ENCODE results near the gene PLEKHJ1.

PLEKHJ1 gene

GRCh38 chr19:2249880-2250765, 14.0 kb upstream of the PLEKHJ1 start:
- DNase-seq (ENCODE audit: low read depth in 4 of 4, low spot score in 1 of 4) = no peak

- DNase-seq (ENCODE audit: low read depth in 4 of 4, low spot score in 1 of 4) = no peak
These were observed 13.1 kb upstream of the PLEKHJ1 start, which contains the start of gene AMH for GRCh38 chr19:2249010-2249866. Gene AMH, plus strand, starts transcription at chr19:2249323. Its CDS starts 10 bp downstream, at chr19:2249333.

GRCh38 chr19:2248136-2249009, 12.2 kb upstream of the PLEKHJ1 start:
- DNase-seq (ENCODE audit: low read depth in 4 of 4, low spot score in 1 of 4) = no peak

- no peak for DNase-seq (ENCODE audit: low read depth in 4 of 4, low spot score in 1 of 4)
These were observed 11.4 kb upstream of the PLEKHJ1 start for GRCh38 chr19:2247433-2248101.

- DNase-seq (ENCODE audit: low read depth in 4 of 4, low spot score in 1 of 4) = no peak
These were observed 10.8 kb upstream of the PLEKHJ1 start for GRCh38 chr19:2246801-2247361.

- no peak for DNase-seq (ENCODE audit: low read depth in 4 of 4, low spot score in 1 of 4)
These were observed 10.0 kb upstream of the PLEKHJ1 start for GRCh38 chr19:2246014-2246620.

GRCh38 chr19:2245273-2245672, 9.1 kb upstream of the PLEKHJ1 start:
- no peak for DNase-seq (ENCODE audit: low read depth in 4 of 4, low spot score in 1 of 4)

GRCh38 chr19:2244486-2244885, 8.4 kb upstream of the PLEKHJ1 start:
- no peak for DNase-seq (ENCODE audit: low read depth in 4 of 4, low spot score in 1 of 4)

- no peak for DNase-seq (ENCODE audit: low read depth in 4 of 4, low spot score in 1 of 4)
These were observed 7.9 kb upstream of the PLEKHJ1 start for GRCh38 chr19:2244125-2244411.

- DNase-seq (ENCODE audit: low read depth in 4 of 4, low spot score in 1 of 4) = no peak
These were observed 7.4 kb upstream of the PLEKHJ1 start for GRCh38 chr19:2243274-2244124.

GRCh38 chr19:2242816-2243215, 6.7 kb upstream of the PLEKHJ1 start:
- DNase-seq (ENCODE audit: low read depth in 4 of 4, low spot score in 1 of 4) = no peak

GRCh38 chr19:2242092-2242537, 6.0 kb upstream of the PLEKHJ1 start:
- DNase-seq (ENCODE audit: low read depth in 4 of 4, low spot score in 1 of 4) = no peak

- DNase-seq (ENCODE audit: low read depth in 4 of 4, low spot score in 1 of 4) = no peak
These were observed 5.0 kb upstream of the PLEKHJ1 start for GRCh38 chr19:2240881-2241760.

- DNase-seq (ENCODE audit: low read depth in 4 of 4, low spot score in 1 of 4) = no peak
These were observed 3.9 kb upstream of the PLEKHJ1 start for GRCh38 chr19:2239771-2240770.

- no peak for DNase-seq (ENCODE audit: low read depth in 4 of 4, low spot score in 1 of 4)
These were observed 3.0 kb upstream of the PLEKHJ1 start for GRCh38 chr19:2239173-2239572.

GRCh38 chr19:2237869-2238153, 1.7 kb upstream of the PLEKHJ1 start:
- DNase-seq (ENCODE audit: low read depth in 4 of 4, low spot score in 1 of 4) = no peak

All from stimulated activated CD4-positive, alpha-beta T cell treated with anti-CD3 and anti-CD28 coated beads, Interleukin-1b, Interleukin-23, amount 100 ng/mL, for 24 hours (primary cell).